GM18511 (cell line): ENCODE measurements around the gene ADCYAP1R1.

Experiments
- ATAC-seq: cut with Tn5 transposase; IDR thresholded peaks from one replicate; pipeline ENCODE4 v1.9.1; 2021; ENCODE audit warnings: mild to moderate bottlenecking, moderate library complexity; ENCODE audit not compliant: unreplicated experiment

ADCYAP1R1 gene

DNA sequence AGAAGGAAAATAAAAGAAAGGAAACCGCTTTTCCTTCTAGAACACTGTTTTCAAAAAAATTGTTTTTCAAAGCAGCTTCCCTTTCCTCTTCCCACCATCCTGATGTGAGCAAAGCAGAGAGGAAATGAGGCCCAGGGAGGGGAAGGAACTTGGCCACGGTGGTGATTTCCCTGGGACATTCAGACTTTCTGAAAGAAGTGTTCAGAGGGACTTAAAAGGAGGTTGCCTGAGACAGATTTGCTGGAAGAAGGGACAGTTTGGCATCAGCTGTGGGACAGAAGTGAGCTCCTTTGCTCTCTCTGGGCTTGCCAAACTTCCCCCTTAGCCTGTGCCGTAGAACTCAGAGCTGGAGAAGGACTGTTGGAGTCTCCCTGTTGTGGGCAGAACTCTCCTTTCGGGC is 30.3 kb downstream of the ADCYAP1R1 start:
- ATAC-seq, result no peak

GRCh38 chr7:31083210-31083786 is 31.2 kb downstream of the ADCYAP1R1 start:
- no peak for ATAC-seq

DNA sequence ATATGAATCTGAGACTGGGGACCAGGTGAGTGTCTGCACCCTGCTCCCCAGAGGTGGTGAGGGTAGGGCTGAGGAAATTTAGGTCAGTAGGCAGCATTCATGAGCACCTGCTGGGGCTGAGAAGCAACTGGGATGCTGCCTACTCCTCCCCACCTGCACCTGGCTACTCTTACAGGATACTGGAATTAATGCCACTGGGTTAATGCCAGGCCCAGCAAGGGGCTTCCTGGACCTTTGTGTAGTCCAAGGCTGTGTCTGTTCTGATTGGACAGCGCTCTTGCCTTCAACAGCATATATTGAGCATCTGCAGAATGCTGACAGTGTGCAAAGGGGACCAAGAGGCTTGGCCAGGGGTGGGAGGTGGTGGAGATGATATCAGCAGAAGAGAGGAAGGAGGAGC is 32.1 kb downstream of the ADCYAP1R1 start:
- no peak for ATAC-seq

DNA sequence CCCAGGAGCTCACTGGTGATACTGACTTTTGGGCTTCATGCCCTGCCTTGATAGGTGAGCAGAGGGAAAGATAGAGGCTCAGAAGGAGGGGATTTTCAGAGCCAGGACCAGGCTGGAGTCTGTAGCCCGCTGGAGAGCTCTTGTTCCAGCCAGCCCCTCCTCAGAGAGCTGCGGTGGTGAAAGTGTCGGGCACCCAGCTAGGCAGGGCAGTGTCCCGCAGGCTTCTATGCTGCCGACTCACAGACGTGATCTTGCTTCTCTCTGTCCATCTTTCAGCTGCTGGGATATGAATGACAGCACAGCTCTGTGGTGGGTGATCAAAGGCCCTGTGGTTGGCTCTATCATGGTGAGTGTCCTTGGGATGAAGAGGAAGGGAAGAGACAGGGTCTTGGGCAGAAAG is 35.2 kb downstream of the ADCYAP1R1 start:
- ATAC-seq, result no peak

DNA sequence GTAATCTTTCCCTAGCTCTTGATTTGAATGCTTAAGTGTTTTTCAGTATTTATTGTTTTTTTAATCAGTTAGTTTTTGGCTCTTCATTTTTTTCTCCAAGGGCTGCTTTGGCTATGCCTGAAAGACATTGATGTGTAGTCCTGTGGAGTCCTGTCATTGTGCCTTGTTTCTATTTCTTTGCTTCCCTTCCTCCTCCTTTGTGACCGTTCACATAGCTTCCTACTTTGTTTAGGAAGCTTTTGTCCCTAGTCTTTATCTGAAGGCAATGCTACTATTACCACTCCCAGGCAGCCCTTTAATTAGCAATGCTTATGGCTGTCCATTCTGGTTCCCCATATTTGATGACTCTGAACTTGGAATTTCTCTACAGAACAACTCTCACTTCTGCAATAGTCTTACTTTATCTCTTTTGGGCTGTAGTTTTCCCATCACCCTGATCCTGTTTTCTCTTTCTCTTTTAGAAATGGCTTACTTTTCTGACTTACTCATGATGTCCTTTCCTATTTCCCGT is 39.9 kb downstream of the ADCYAP1R1 start:
- ATAC-seq, result no peak

DNA sequence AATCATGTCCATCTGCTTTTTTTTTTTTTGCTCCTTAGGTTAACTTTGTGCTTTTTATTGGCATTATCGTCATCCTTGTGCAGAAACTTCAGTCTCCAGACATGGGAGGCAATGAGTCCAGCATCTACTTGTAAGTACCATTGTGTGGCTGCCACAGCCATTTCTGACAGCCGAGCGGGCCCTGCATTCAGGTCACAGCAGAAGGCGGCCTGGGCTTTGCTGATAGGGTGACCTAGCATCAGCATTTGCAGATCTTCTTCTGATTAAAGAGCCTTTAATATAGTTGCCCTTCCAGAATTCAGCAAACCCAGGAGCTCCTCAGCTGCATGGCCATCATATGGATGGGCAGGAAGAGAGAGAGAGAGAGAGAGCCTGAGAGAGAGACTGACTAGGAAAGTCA is 40.5 kb downstream of the ADCYAP1R1 start:
- no peak for ATAC-seq

DNA sequence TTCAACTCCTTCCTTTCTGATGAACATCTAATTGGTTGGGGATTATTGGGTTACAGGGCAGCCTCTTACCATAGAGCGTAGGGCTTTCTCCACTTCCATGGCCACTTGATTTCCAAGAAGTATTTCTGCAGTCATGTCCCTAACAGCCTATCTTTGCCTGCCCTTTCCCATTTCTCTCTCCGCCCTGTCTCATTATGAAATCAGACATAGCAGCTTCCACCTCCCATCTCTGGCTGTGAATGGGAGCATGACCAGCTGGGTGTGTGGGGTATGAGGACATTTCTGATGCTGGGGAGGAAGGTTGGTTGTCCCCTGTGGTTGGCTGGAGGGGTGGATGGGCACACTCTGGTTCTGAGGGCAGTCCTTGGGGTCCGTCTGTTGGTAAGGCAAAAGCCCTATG is 41.2 kb downstream of the ADCYAP1R1 start:
- no peak for ATAC-seq

GRCh38 chr7:31094271-31094670 is 42.2 kb downstream of the ADCYAP1R1 start:
- no peak for ATAC-seq

DNA sequence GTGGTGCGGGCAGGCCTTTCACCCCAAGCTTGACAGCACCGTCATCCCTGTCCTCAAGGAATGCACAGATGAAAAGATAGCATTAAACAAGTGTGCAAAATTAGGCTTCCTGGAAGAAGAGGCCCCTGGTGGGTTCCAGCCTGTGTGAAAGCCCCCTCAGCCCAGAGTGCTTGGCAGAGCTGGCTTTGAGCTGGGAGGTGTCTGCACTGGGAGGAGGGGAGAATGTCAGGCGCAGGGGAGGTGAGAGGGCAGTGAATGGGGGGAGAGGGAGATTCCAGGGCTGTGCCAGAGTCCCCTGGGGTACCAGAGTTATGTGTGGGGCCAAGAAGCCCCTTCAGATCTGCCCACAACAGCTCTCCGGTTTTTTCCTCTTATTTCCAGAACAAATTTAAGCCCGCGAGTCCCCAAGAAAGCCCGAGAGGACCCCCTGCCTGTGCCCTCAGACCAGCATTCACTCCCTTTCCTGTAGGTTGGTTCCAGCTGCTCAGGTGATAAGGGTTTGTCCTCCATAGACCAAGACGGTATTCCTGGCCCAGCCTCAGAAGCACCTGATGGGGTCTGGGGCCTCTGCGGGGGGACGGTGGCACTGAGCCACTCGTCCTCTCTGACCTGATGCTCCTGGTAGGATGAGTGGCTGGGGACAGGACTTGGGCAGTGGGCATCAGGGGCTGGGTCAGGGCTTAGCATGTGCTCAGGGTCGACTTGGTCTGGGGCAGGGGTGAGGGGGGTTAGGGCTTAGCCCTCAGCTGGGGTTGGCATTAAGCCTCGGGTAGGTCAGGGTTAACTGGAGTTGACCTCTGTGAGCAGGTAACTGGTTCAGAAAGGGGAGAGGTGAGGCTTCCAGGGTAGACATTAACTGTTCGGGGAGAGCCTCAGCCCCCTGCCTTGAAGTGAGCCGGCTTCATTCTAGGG is 43.4 kb downstream of the ADCYAP1R1 start:
- no peak for ATAC-seq

- ATAC-seq, result no peak
Observed at GRCh38 chr7:31096198-31096876, 44.2 kb downstream of the ADCYAP1R1 start.

GRCh38 chr7:31096877-31097258 is 44.8 kb downstream of the ADCYAP1R1 start:
- ATAC-seq, result no peak

GRCh38 chr7:31098642-31099360 is 46.7 kb downstream of the ADCYAP1R1 start:
- ATAC-seq, result no peak

- ATAC-seq, result no peak
Observed at GRCh38 chr7:31099451-31100444, 47.6 kb downstream of the ADCYAP1R1 start.

DNA sequence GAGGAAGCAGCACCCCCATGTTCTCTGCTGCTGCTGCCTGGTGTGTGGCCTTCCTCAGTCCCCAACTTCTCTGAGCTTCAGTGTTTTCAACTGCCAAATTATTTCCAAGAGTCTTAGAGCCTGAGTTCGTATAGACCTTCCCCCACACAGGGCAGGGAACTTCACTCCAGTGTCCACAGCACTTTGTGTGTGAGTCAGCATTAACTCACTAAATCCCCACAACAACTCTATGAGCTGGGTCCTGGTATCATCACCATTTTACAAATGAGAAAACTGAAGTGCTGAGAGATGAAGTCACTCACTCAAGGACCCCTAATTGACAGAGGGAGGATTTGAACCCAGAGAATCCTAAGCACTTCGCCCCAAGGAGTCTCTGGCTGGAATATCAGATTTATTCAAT is 48.3 kb downstream of the ADCYAP1R1 start:
- no peak for ATAC-seq

- no peak for ATAC-seq
Observed at GRCh38 chr7:31100871-31101270, 48.8 kb downstream of the ADCYAP1R1 start.

DNA sequence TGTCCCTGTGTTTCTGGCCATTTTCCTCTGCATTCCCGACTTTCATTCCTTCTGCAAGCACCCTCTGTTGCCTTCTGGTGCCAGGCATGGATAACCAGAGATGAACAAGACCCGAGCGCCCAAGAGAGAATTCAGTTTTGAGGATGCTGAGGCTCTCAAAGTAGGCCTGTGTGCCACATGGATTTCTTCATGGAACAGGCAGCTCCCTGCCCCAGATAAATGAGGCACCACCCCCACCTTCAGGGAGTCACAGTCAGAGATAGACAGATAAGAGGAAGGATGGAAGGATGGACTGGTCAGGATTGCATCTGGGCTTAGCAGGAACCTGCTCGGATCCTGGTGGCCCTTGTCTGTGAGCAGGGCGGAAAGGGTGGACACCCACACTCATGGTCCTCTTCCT is 49.4 kb downstream of the ADCYAP1R1 start:
- no peak for ATAC-seq

GRCh38 chr7:31102151-31102972 is 50.3 kb downstream of the ADCYAP1R1 start:
- no peak for ATAC-seq

- no peak for ATAC-seq
Observed at GRCh38 chr7:31102973-31103850, 51.1 kb downstream of the ADCYAP1R1 start.
